Right cardiac atrium (tissue), 5 donors: Measurements from ENCODE around the gene CD44. TPM values are rescaled to one million over a fixed set of nuclear protein-coding genes. Genes with fewer than 3 reads are reported as not detected.

ENCODE experiments used
- ATAC-seq, 2 donors: fragments of 200-7000 bp; cut with Tn5 transposase; one replicate each; pipeline versions ENCODE4 v1.8.0 to v1.9.1; 2020; ENCODE audit warnings: moderate library complexity in 2 of 2, mild to moderate bottlenecking in 1 of 2
- DNase-seq, 3 donors: peaks; one replicate each; pipeline ENCODE4 v3.0.0-alpha.2; 2020
- H3K27ac ChIP-seq: one replicate; pipeline ENCODE4 v1.5.1; 2013; ENCODE audit warnings: mild to moderate bottlenecking, low read length, control low read depth, moderate library complexity
- H3K27me3 ChIP-seq: one replicate; pipeline ENCODE4 v1.6.1; 2013; ENCODE audit not compliant: control insufficient read depth, insufficient read depth
- H3K4me1 ChIP-seq: one replicate; pipeline ENCODE4 v1.6.1; 2013; ENCODE audit warnings: low read length; ENCODE audit not compliant: control insufficient read depth, insufficient read depth
- H3K4me3 ChIP-seq: one replicate; pipeline ENCODE4 v1.5.1; 2013; ENCODE audit warnings: low read length, control low read depth
- H3K9me3 ChIP-seq: one replicate; pipeline ENCODE4 v1.6.1; 2013; ENCODE audit warnings: low read length; ENCODE audit not compliant: control insufficient read depth
- WGBS: extraction: QIAGEN DNeasy Blood & Tissue Kit; methylation state at CpG from one replicate; pipeline ENCODE4 v1.1.7; 2013; 5-methylcytosine and 5-hydroxymethylcytosine counted together
- intact Hi-C, 4 donors: fragments of 100-400 bp; cut with DNase I; formaldehyde crosslinking; loops; one replicate each; pipeline versions ENCODE4 v1.11.0 to v1.14.0; 2022 to 2023
- polyA plus RNA-seq: library from polyadenylated mRNA; stranded (reverse); fragments of 200-250 nt; gene quantifications from one replicate; pipeline ENCODE4 v1.2.3, GENCODE V29; 2013
- total RNA-seq, 4 donors: library from RNA; stranded (reverse); fragmentation: NEBNext Ultra II Directional; extraction: Animal tissue kit (Norgen Biotek cat#: 25700); gene quantifications; one replicate each; pipeline ENCODE4 v1.2.1, GENCODE V29; 2021
- donor health status: healthy with polysubstance abuse.
- donor health status: DM: no; HTN: yes; CAD: no.
- donor health status: DM: no; HTN: no; CAD: no.
- donor health status: DM: no; HTN: yes; CAD: no; lungs with severe emphysema.
- donor health status: DM: yes; HTN: yes; CAD: no.

CD44 gene
- total and polyA plus RNA-seq, 5 donors, result 7.5 to 50.7 (median 36.9) TPM

DNA sequence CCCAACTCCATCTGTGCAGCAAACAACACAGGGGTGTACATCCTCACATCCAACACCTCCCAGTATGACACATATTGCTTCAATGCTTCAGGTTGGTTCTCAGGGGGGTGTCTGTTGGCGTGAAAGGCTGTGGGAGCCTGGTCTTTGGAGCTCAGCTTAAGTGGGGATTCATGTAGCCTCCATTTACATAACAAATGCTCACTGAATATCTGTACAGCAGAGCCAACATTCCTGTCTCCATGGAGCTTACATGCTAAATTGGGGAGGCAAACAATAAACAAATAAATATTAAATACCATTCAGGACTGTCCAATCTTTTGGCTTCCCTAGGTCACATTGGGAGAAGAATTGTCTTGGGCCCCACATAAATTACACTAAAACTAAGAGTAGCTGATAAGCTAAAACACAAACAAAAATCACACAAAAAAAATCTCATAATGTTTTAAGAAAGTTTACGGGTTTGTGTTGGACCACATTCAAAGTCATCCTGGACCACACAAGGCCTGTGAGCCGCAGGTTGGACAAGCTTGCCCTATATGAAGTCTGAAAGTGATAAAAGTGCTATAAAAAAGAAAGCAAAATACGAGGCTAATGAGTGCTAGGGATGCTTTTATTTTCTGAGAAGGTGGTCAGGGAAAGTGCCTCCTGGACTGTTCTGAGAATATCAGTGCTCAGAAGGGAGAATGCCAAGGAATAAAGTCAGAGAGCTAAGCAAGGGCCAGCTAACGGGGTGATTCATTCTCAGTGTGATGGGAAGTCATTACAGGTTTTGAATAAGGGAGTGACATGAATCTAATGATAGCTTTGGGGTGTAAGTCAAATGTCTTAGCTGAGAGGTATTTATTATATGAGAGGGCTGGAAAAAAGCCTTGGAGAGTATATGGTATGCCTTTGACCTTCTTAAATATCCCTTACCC lies 41.6 kb downstream of the CD44 start:
- H3K4me1 ChIP-seq, result peaks cover 5% of the 10 kb centered on the region
- WGBS, result 80% methylated on average over 5 of the region's 5 CpGs
- H3K27me3 ChIP-seq, result no peaks in the 10 kb centered on the region
- H3K4me3 ChIP-seq, result no peak overlapping the region
- ATAC-seq (peak in 1 of 2 donors; percentile 50), DNase-seq (no peak)
- no peaks in the 10 kb centered on the region for H3K9me3 ChIP-seq
- intact Hi-C loops, result no loop called here
- H3K27ac ChIP-seq, result no peak overlapping the region

DNA sequence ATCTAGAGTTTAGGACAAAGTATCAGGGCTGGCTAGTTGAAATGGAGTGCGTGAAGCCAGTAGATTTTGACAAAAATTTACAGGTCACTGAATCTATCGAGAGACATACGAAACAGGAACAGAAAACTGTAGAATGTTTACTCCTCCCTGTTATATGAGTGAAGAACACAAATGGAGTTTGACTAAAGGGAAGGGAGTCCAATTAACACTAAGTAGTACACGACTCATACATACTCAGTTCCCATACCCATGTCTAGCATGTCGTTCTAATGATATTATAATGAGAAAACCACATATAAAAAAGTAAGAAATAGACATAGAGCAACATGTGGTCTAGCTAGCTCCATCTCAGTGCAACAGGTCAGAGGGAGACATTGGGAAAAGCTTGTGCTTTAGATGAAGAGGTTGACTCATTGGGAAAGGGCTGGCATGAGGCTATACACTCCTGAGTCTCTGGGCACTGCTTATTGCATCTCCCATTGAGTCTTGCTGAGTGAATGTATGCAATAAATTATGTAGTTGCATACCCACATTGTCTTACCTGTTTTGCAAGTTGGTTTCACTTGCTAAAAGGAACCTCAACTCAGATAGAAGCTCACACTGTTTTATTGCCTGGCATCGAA lies 43.5 kb downstream of the CD44 start:
- WGBS, result 91% methylated on average over 6 of the region's 6 CpGs
- Histone ChIP-seq H3K27me3 (no peaks in the 10 kb centered on the region), H3K4me3 (no peak overlapping the region), H3K4me1 (peaks cover 5% of the 10 kb centered on the region), H3K9me3 (no peaks in the 10 kb centered on the region), H3K27ac (no peak overlapping the region)
- ATAC-seq, result no peak
- DNase-seq, result no peak
- intact Hi-C loops, result no loop called here

DNA sequence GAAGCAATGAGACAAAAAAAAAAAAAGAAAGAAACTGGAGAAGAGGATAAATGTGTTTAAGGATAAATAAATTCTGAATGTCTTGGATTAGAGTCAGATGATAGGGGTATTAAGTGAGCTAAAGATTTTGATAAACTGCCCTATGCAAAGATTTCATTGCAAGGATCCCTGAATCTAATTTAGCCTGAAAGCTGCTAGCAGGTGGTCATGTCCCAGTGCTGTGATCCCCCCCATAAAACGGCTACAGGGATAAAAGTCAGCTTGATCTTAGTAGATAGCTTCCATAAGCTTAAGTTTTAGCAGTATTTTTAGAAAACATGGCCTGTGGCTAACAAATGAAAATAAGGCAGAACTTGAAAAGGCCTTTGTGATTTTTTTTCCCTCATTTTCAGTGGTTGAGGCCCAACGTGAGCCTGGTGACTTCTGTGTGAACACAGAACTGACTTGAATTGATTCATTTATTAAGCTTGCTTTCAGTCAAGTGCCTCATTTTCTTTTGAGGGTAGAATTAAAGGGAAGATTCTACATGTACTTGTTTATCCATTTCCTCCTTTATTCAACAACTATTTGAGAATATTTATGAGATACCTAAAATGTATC lies 44.5 kb downstream of the CD44 start:
- 78% methylated on average over 2 of the region's 2 CpGs for WGBS
- DNase-seq (no peak), ATAC-seq (no peak)
- H3K4me1 ChIP-seq, result peaks cover 5% of the 10 kb centered on the region
- no peaks in the 10 kb centered on the region for H3K9me3 ChIP-seq
- intact Hi-C loops, result no loop called here
- H3K27me3 ChIP-seq, result no peaks in the 10 kb centered on the region
- H3K27ac ChIP-seq, result no peak overlapping the region
- no peak overlapping the region for H3K4me3 ChIP-seq

DNA sequence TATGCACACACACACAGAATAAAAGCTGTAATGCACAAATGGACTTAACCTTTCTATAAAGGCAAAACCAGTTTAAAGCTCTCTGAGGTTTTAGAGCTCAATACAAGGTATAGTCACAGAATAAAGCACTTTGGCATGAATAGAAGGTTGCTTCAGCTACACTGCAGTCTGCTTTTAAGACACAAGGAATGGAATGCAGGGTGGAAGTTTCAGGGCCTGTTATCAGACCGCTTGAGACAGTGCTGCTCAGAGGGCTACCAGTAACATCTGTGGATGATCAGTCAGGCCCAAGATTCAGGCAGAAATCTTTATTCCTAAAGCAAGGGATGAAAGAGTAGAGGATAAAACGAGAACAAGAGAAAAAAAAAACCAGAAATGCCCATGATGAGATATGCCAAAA lies 46.7 kb downstream of the CD44 start:
- H3K4me3 ChIP-seq, result no peak overlapping the region
- 68% methylated on average over 2 of the region's 2 CpGs for WGBS
- intact Hi-C loops, result no loop called here
- no peaks in the 10 kb centered on the region for H3K4me1 ChIP-seq
- ATAC-seq (no peak), DNase-seq (no peak)
- no peaks in the 10 kb centered on the region for H3K27me3 ChIP-seq
- no peak overlapping the region for H3K27ac ChIP-seq
- no peaks in the 10 kb centered on the region for H3K9me3 ChIP-seq

DNA sequence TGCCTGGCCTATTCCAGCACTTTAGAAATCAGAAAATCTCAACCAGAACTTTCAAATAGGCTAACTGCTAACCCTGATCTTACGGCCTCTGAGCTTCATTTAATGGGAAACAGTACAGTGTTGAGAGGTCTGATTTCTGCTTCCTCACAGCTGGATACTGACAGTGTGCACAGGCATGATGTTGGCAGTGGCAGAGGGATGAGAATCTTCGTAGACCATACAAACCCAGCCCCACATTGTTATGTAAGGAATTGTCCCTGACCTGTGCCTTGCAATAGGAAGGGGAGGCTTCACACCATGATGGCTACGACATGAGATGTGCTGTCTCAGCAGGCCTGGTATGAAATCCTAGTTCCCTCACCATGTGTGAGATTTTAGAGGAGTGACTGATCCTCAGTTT lies 49.0 kb downstream of the CD44 start:
- no peaks in the 10 kb centered on the region for H3K27me3 ChIP-seq
- intact Hi-C loops, result no loop called here
- DNase-seq (no peak), ATAC-seq (no peak)
- H3K4me1 ChIP-seq, result peaks cover 3% of the 10 kb centered on the region
- no peak overlapping the region for H3K27ac ChIP-seq
- H3K4me3 ChIP-seq, result no peak overlapping the region
- 86% methylated on average over 3 of the region's 3 CpGs for WGBS
- no peaks in the 10 kb centered on the region for H3K9me3 ChIP-seq

DNA sequence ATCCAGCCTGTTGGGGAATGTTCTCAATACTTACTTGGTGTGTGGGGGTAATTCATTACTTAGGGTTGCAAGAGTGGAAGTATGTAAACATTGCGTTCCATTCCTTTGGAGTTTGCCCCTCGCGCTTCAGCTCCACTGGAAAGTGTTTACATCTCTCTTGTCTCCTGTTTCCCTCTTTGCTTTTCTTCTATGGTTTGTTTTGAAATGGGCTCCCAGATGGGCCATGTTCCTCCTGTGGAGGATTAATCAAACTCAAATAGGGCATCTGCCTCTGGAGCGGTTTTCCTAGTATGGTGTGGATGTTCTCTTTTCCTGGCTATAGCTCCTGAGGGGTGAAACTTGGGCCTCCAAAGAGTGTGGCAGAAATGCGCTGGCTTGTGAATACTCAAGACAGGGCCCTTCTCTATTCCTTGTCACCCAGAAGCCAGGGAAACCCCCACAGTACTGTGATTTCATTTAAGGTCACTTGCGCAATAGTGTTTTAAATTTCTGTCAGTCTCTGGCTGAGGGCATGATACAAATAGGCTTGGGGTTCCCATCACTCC lies 51.9 kb downstream of the CD44 start:
- Histone ChIP-seq H3K4me3 (no peak overlapping the region), H3K27ac (no peak overlapping the region), H3K27me3 (no peaks in the 10 kb centered on the region), H3K4me1 (peaks cover 3% of the 10 kb centered on the region), H3K9me3 (no peaks in the 10 kb centered on the region)
- intact Hi-C loops, result no loop called here
- 95% methylated on average over 6 of the region's 6 CpGs for WGBS
- ATAC-seq (peak; percentile 12 to 32), DNase-seq (no peak)

DNA sequence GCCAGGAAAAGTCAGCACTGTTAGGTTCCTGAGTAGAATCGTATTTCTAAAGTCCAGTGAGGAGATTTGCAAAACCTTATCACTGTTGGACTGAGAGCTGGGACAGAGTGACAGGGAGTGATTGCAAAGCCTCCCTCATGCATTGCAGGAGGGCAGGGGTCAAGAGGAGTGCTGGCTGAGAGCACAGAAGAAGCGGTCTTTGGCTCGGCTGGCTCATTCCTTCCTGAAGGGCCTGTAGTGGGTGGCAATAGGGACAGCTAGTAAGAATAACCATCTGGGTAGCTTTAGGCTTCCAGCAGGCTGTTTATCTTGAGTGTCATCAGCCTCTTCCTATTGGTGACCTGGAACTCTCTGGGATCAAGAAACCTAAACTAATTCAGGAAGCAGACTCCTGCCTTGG lies 53.4 kb downstream of the CD44 start:
- DNase-seq, result peak; percentile 78 to 88 (median 88)
- Histone ChIP-seq H3K4me1 (peaks cover 3% of the 10 kb centered on the region), H3K27ac (peak overlapping the region; percentile 18)

DNA sequence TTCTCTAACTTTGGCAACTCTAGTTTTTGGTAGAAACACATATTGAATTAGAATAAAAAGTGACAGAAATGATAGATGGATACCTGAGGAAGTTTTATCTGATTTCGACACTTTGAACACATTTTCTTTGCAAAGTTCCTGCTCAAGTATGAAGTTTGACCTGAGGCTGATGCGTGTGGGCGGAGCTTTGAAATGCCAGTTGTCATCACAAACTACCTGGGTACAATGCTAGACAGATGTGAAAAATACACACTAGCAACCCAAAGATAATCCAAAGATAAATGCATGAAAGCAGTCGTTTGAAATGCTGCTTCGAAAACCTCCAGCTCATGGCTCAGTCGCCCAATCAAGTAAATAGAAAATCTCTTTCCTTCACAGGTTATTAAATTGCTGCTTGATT lies 54.8 kb downstream of the CD44 start:
- 88% methylated on average over 6 of the region's 6 CpGs for WGBS
- ATAC-seq (no peak), DNase-seq (no peak)
- Histone ChIP-seq H3K27ac (no peak overlapping the region), H3K9me3 (no peaks in the 10 kb centered on the region), H3K4me3 (no peak overlapping the region), H3K4me1 (peaks cover 3% of the 10 kb centered on the region), H3K27me3 (no peaks in the 10 kb centered on the region)
- intact Hi-C loops, result no loop called here

More for the DNA sequence above, 53.4 kb downstream of the CD44 start:
- 16% methylated on average over 3 of the region's 3 CpGs for WGBS
- Histone ChIP-seq H3K27me3 (no peaks in the 10 kb centered on the region), H3K4me3 (no peak overlapping the region), H3K9me3 (no peaks in the 10 kb centered on the region)
- intact Hi-C loops, result no loop called here
- peak; percentile 98 to 99 for ATAC-seq

DNA sequence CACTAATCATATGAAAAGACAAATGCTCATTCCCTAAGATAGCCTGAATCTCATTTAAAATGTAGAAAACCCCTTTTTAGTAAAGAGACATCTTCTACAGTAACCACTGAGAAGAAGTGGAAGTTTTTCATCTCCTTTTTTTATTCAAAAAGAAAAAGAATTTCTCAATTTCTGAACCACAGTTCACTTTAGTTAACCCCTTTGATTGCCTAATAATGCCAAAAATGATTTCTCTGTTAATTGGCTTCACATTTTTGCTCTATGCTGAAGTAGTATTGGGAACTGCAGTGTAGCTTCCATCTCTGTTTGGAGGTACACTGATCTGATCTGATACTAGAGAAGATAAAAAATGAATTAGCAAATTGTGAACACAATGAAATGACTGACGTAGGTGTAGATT lies 58.3 kb downstream of the CD44 start:
- H3K9me3 ChIP-seq, result no peaks in the 10 kb centered on the region
- 94% methylated on average over 1 of the region's 1 CpG for WGBS
- no peak overlapping the region for H3K4me3 ChIP-seq
- no peak for ATAC-seq
- H3K4me1 ChIP-seq, result no peaks in the 10 kb centered on the region
- H3K27me3 ChIP-seq, result no peaks in the 10 kb centered on the region
- no peak overlapping the region for H3K27ac ChIP-seq
- DNase-seq, result no peak
- intact Hi-C loops, result no loop called here

DNA sequence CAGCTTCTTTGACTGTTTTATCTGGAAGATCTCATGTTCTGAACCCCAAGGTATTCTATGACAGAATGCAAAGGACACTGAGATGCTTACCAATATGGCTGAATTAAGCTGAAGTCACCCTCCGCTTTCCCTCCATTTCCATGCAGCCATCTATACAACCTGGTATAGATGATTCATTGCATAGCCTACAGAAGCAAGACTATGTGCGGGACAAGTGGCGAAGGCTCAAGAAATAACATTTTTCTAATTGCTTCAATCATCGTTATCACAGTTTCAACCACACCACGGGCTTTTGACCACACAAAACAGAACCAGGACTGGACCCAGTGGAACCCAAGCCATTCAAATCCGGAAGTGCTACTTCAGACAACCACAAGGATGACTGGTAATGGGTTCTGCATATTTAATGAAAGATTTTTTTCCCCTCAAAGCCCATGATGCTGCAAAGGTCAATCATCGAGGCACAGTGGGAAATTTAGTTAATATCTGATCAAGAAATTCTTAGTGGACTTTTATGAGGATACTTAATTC lies 61.9 kb downstream of the CD44 start:
- WGBS, result 96% methylated on average over 7 of the region's 7 CpGs
- Histone ChIP-seq H3K9me3 (no peaks in the 10 kb centered on the region), H3K4me1 (no peaks in the 10 kb centered on the region), H3K27ac (no peak overlapping the region), H3K4me3 (no peak overlapping the region), H3K27me3 (no peaks in the 10 kb centered on the region)
- ATAC-seq (no peak), DNase-seq (no peak)
- intact Hi-C loops, result no loop called here

DNA sequence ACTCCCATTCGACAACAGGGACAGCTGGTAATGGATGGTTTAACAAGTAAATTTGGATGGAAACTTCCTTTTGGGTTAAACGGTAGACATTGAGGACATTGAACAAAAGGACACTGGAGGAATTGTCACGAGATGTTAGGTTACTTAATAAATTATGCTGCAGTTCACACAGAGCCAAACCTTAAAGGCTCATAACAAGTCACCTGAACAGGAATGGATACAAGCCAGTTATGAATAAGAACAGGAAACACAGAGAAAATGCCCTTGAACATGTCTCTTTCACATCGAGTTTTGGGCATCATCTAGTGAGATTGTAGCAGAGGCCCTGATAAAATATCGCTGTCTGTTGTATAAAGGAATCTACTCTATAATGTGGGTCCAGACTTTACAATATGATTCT lies 65.6 kb downstream of the CD44 start:
- ATAC-seq, result no peak
- intact Hi-C loops, result no loop called here
- no peaks in the 10 kb centered on the region for H3K9me3 ChIP-seq
- H3K4me1 ChIP-seq, result no peaks in the 10 kb centered on the region
- no peaks in the 10 kb centered on the region for H3K27me3 ChIP-seq
- 72% methylated on average over 5 of the region's 5 CpGs for WGBS
- H3K4me3 ChIP-seq, result no peak overlapping the region
- DNase-seq, result no peak
- H3K27ac ChIP-seq, result no peak overlapping the region
